Liver (tissue), 9 donors: Measurements from ENCODE around the gene DPEP3. TPM values are rescaled to one million over a fixed set of nuclear protein-coding genes. Genes with fewer than 3 reads are reported as not detected.

ENCODE experiments used
- DNase-seq: peaks from one replicate; pipeline ENCODE4 v3.0.0-alpha.2; 2017; ENCODE audit warnings: low spot score
- H3K27ac ChIP-seq, 2 donors: one replicate each; pipeline ENCODE4 v1.7.0; 2013; ENCODE audit warnings: inconsistent platforms in 2 of 2, low read length in 2 of 2, control low read depth in 1 of 2, low read depth in 1 of 2, mild to moderate bottlenecking in 1 of 2
- H3K27me3 ChIP-seq, 4 donors: one replicate each; pipeline versions ENCODE4 v1.6.1 to v1.7.0; 2013; ENCODE audit warnings: low read length in 3 of 4, inconsistent platforms in 1 of 4, mild to moderate bottlenecking in 1 of 4, moderate library complexity in 1 of 4; ENCODE audit not compliant: control insufficient read depth in 4 of 4, insufficient read depth in 4 of 4
- H3K36me3 ChIP-seq, 4 donors: one replicate each; pipeline versions ENCODE4 v1.6.1 to v1.7.0; 2013; ENCODE audit warnings: low read length in 3 of 4, mild to moderate bottlenecking in 3 of 4, low read depth in 1 of 4, moderate library complexity in 1 of 4; ENCODE audit not compliant: control insufficient read depth in 4 of 4, insufficient read depth in 3 of 4
- H3K4me1 ChIP-seq, 4 donors: one replicate each; pipeline versions ENCODE4 v1.6.1 to v1.7.0; 2013; ENCODE audit warnings: low read length in 3 of 4, mild to moderate bottlenecking in 3 of 4, moderate library complexity in 1 of 4; ENCODE audit not compliant: control insufficient read depth in 4 of 4, insufficient read depth in 4 of 4
- H3K4me3 ChIP-seq, 3 donors: one replicate each; pipeline versions ENCODE4 v1.6.1 to v1.7.0; 2013; ENCODE audit warnings: low read length in 3 of 3, control low read depth in 1 of 3, low read depth in 1 of 3, mild to moderate bottlenecking in 1 of 3
- H3K9ac ChIP-seq, 2 donors: one replicate each; pipeline ENCODE4 v1.7.0; 2013; ENCODE audit warnings: low read length in 2 of 2, mild to moderate bottlenecking in 2 of 2, moderate library complexity in 2 of 2, control low read depth in 1 of 2, low read depth in 1 of 2
- H3K9me3 ChIP-seq, 4 donors: one replicate each; pipeline versions ENCODE4 v1.6.1 to v1.7.0; 2013; ENCODE audit warnings: low read length in 3 of 4; ENCODE audit not compliant: control insufficient read depth in 4 of 4
- EGR1 ChIP-seq, 2 donors: IDR thresholded peaks; 2 replicates each; pipeline ENCODE4 v1.6.1; 2016 to 2018; ENCODE audit warnings: antibody characterized with exemption in 2 of 2, low read depth in 2 of 2
- FOXA1 ChIP-seq: IDR thresholded peaks from 2 replicates; pipeline ENCODE4 v1.6.1; 2016; ENCODE audit warnings: antibody characterized with exemption
- FOXA2 ChIP-seq: IDR thresholded peaks from 2 replicates; pipeline ENCODE4 v1.6.1; 2016; ENCODE audit warnings: antibody characterized with exemption
- GABPA ChIP-seq, 2 donors: IDR thresholded peaks in 1 of 2; conservative IDR thresholded peaks in 1 of 2; 2 replicates each; pipeline ENCODE4 v1.6.1; 2016; ENCODE audit warnings: antibody characterized with exemption in 2 of 2, mild to moderate bottlenecking in 1 of 2, moderate library complexity in 1 of 2
- HNF4A ChIP-seq, 2 donors: conservative IDR thresholded peaks; 2 replicates each; pipeline ENCODE4 v1.6.1; 2016; ENCODE audit warnings: antibody characterized with exemption in 2 of 2, mild to moderate bottlenecking in 2 of 2
- HNF4G ChIP-seq: IDR thresholded peaks from 2 replicates; pipeline ENCODE4 v1.6.1; 2016; ENCODE audit warnings: antibody characterized with exemption
- NR2F2 ChIP-seq: IDR thresholded peaks from 2 replicates; pipeline ENCODE4 v1.6.1; 2016; ENCODE audit warnings: antibody characterized with exemption
- RAD21 ChIP-seq, 2 donors: IDR thresholded peaks; 2 replicates each; pipeline ENCODE4 v1.6.1; 2016; ENCODE audit warnings: antibody characterized with exemption in 2 of 2, mild to moderate bottlenecking in 2 of 2
- REST ChIP-seq: IDR thresholded peaks from 2 replicates; pipeline ENCODE4 v1.6.1; 2016; ENCODE audit warnings: antibody characterized with exemption, mild to moderate bottlenecking
- RXRA ChIP-seq, 2 donors: IDR thresholded peaks; 2 replicates each; pipeline ENCODE4 v1.6.1; 2017 to 2018; ENCODE audit warnings: antibody characterized with exemption in 2 of 2, mild to moderate bottlenecking in 1 of 2
- SP1 ChIP-seq: IDR thresholded peaks from 2 replicates; pipeline ENCODE4 v1.6.1; 2018; ENCODE audit warnings: antibody characterized with exemption, mild to moderate bottlenecking
- TAF1 ChIP-seq: conservative IDR thresholded peaks from 2 replicates; pipeline ENCODE4 v1.6.1; 2016; ENCODE audit warnings: antibody characterized with exemption, mild to moderate bottlenecking
- YY1 ChIP-seq: IDR thresholded peaks from 2 replicates; pipeline ENCODE4 v1.6.1; 2016; ENCODE audit warnings: antibody characterized with exemption, mild to moderate bottlenecking
- WGBS: extraction: QIAGEN DNeasy Blood & Tissue Kit; methylation state at CpG from one replicate; pipeline ENCODE4 v1.1.7; 2013; 5-methylcytosine and 5-hydroxymethylcytosine counted together
- polyA plus RNA-seq, 2 donors: library from polyadenylated mRNA; stranded (reverse) in 1 of 2; unstranded in 1 of 2; fragments of 200-250 nt in 1 of 2; fragments of >200 nt in 1 of 2; fragmentation: Nextera tagmentation in 1 of 2; extraction: Ambion mirVana in 1 of 2; gene quantifications; one replicate each; pipeline versions ENCODE4 v1.2.1 to v1.2.3, GENCODE V29; 2013 to 2015
- total RNA-seq, 2 donors: library from RNA; depleted of rRNA; stranded (reverse); fragments of >200 nt; gene quantifications; one replicate each; pipeline ENCODE4 v1.2.3, GENCODE V29; 2014
- TF ChIP-seq, protein P1 (sequence below): IDR thresholded peaks from 2 replicates; pipeline ENCODE4 v1.6.1; 2016; ENCODE audit warnings: antibody characterized with exemption
- TF ChIP-seq, protein P2 (sequence below): IDR thresholded peaks from 2 replicates; pipeline ENCODE4 v1.6.1; 2016; ENCODE audit warnings: antibody characterized with exemption
- TF ChIP-seq, protein P3 (sequence below): IDR thresholded peaks from 2 replicates; pipeline ENCODE4 v1.6.1; 2016; ENCODE audit warnings: antibody characterized with exemption
- donor health status: healthy.
- donor health status: healthy.
- donor health status: healthy.
- donor health status: healthy.
- donor health status: healthy.

DPEP3 gene
- total and polyA plus RNA-seq, 4 donors, result 0.08 to 0.37 (median 0.22) TPM; not detected in 1

- TF ChIP-seq, protein P1, sequence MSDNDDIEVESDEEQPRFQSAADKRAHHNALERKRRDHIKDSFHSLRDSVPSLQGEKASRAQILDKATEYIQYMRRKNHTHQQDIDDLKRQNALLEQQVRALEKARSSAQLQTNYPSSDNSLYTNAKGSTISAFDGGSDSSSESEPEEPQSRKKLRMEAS, result no peak
- TF ChIP-seq RXRA (IDR thresholded peaks at IDR 0.05), result no peak
Measured at GRCh38 chr16:67966549-67967182, 13.6 kb downstream of the DPEP3 start (continued).

- TF ChIP-seq RXRA (IDR thresholded peaks at IDR 0.05) (no peak), SP1 (no peak), FOXA2 (no peak), HNF4A (conservative IDR thresholded peaks at IDR 0.05) (no peak), HNF4G (no peak), YY1 (no peak), EGR1 (IDR thresholded peaks at IDR 0.05; ENCODE audit: low read depth in 2 of 2) (no peak), RAD21 (IDR thresholded peaks at IDR 0.05) (no peak), REST (no peak), NR2F2 (no peak), TAF1 (no peak), FOXA1 (no peak), GABPA (IDR thresholded peaks at IDR 0.05 in 1 of 2, conservative IDR thresholded peaks at IDR 0.05 in 1 of 2) (no peak)
- TF ChIP-seq, protein P2, sequence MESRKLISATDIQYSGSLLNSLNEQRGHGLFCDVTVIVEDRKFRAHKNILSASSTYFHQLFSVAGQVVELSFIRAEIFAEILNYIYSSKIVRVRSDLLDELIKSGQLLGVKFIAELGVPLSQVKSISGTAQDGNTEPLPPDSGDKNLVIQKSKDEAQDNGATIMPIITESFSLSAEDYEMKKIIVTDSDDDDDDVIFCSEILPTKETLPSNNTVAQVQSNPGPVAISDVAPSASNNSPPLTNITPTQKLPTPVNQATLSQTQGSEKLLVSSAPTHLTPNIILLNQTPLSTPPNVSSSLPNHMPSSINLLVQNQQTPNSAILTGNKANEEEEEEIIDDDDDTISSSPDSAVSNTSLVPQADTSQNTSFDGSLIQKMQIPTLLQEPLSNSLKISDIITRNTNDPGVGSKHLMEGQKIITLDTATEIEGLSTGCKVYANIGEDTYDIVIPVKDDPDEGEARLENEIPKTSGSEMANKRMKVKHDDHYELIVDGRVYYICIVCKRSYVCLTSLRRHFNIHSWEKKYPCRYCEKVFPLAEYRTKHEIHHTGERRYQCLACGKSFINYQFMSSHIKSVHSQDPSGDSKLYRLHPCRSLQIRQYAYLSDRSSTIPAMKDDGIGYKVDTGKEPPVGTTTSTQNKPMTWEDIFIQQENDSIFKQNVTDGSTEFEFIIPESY, result no peak
- TF ChIP-seq, protein P3, sequence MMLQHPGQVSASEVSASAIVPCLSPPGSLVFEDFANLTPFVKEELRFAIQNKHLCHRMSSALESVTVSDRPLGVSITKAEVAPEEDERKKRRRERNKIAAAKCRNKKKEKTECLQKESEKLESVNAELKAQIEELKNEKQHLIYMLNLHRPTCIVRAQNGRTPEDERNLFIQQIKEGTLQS, result no peak
- TF ChIP-seq, protein P1, result no peak
- no peak overlapping the region for H3K9ac ChIP-seq
- no peaks in the 10 kb centered on the region for H3K27me3 ChIP-seq
- no peaks in the 10 kb centered on the region for H3K36me3 ChIP-seq
- H3K27ac ChIP-seq, result no peak overlapping the region
- 85% methylated on average over 11 of the region's 11 CpGs for WGBS
- no peaks in the 10 kb centered on the region for H3K9me3 ChIP-seq
- H3K4me3 ChIP-seq, result no peak overlapping the region
- peaks cover 9 to 40% (median 24%) of the 10 kb centered on the region in 4 donors for H3K4me1 ChIP-seq
- DNase-seq, result no peak
Measured at GRCh38 chr16:67965668-67966548, 14.4 kb downstream of the DPEP3 start.
